Stimulated activated CD8-positive, alpha-beta memory T cell treated with anti-CD3 and anti-CD28 coated beads, Interleukin-2, amount 100 ng/mL, for 1 hour (primary cell): ENCODE results near the gene SDHA.
A peak's percentile ranks its signal among the peaks of the same experiment; 100 is the strongest.
"Not testable (repeated sequence)": the region's sequence is repeated elsewhere in the genome, so short reads cannot be mapped to it uniquely, and the experiment has no call there.

Source experiments
- DNase-seq, 2 donors: peaks; one replicate each; pipeline ENCODE4 v3.0.0-alpha.2; 2020; ENCODE audit warnings: low read depth in 2 of 2

Gene SDHA

DNA sequence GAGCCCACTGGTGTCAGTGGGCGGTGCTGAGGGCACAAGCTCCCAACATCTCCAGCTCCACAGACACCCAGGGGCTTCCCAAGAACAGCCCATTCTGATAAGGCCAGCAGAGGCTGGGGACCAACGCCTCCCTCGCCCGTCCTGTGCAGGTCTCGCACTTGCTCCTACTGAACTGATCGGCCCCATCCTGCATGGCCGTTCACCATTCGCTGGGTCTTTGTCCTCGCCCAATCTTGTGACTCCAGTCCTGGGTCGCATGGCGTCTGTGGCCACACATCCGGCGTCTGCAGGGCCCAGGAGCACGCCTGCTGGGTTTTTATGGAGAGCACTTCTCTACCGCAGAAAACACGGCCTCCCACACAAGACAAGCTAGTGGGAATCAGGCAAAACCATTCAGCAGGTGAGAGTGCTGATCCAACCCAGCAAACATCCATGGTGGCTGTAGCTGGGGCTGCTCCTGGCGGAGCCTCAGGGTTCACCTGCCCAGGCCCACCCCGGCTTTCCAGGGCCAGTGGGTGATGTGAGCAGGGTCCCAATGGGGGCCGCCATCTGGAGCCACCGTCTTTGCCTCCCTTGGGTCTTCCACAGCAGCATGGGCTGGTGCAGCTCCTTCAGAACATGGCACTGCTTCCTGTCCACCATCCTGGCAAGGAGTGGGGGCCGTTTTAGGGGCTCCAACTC, 19.5 kb upstream of the SDHA start:
- DNase-seq: no peak

DNA sequence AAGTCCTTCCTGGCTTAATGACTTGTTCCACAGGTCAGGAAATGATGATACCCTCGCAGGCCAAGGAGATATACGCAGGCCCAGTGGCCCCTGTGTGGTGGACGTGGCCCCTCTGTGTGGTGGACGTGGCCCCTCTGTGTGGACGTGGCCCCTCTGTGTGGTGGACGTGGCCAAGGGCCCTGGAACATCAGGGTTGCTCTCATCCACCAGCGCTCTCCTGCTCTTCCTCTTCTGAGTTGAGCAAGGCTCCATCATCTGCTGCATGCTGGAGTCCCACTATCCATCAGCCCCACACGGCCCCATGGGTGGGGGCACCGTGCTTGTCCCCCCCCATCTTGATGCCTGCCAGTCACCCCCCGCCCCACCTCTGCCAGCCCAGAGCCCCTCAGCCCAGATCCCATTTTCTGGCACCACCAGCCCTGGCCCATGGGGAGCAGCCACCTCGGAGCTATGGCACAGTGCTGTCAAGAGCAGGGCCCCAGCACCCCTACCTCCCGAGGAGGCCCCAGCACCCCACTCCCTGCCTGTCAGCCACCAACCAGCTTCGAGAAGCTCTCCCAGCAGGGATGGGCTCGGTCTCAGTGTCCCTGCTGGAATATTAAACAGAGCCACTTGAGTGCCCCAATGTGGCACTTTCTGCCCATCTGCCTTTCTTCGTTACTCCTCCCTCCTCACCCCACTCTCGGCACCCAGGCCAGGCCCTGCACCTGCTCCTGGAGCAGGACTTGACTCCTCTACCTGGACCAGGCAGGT, 18.7 kb upstream of the SDHA start:
- no peak for DNase-seq

DNA sequence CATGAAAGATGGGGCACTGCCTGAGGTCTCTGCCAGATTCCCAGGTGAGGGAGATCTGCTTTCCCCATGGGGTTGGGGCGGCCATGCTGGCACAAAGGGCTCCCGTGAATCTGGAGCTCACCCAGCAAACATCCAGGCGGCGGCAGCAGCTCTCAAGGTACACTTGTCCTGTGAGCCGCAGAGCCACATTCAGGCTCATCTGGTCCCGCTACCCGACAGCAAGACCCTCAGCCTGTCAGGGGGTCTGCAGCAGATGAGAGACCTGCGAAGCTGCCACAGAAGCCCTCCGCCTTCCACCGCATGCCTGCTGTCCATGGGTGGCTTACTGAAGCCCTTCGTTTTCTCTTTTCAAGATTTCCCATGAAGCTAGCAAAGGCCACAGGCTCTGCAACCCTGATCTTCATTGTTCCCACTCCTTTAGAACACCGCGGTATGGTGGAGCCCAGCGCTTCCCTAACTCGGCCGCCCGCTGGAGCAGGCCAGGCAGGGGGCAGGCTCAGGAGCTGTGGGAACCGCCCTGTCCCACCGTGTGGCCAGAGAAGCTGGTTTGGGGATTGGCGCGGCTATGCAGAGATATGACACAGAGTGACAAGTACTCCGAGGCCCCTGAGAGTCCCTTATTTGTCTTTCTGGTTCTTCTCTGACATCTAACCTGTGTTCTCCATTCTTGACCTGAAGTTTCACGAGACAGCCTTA, 18.0 kb upstream of the SDHA start:
- DNase-seq: no peak

DNA sequence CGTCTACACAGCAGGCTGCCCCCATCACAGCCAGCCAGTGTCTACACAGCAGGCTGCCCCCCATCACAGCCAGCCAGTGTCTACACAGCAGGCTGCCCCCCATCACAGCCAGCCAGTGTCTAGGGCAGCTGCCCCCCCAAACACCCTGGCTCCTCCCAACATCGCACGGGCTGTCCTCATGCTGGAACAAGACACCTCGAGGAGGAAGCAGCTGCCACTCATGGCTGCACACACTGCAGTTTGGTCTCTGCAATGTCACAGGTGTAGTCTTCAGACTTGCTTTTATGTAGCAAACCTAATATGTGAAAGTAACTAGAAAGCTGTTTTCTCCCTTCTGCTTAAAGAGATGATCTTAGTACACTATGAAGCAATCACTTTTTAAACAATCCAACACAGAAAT, 17.1 kb upstream of the SDHA start:
- no peak for DNase-seq

DNA sequence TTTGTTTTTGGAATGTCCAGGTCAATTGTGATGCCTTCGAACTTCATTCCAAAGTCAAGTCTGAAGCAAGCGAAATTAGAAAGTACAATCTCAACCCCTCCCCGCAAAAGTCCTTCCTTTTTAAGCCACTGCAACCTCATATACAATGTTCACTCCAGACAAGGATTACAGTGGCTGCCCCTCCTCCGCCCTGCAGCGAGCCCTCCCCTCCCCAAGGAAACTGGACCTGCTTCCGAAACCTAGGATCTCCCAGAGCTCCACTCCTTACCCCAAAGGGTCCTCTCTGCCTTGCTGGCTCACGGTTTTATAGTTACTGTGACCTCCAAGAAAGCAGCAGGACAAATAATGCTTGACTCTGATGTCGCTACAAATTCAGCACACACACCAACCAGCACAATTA, 16.4 kb upstream of the SDHA start:
- DNase-seq: no peak

DNA sequence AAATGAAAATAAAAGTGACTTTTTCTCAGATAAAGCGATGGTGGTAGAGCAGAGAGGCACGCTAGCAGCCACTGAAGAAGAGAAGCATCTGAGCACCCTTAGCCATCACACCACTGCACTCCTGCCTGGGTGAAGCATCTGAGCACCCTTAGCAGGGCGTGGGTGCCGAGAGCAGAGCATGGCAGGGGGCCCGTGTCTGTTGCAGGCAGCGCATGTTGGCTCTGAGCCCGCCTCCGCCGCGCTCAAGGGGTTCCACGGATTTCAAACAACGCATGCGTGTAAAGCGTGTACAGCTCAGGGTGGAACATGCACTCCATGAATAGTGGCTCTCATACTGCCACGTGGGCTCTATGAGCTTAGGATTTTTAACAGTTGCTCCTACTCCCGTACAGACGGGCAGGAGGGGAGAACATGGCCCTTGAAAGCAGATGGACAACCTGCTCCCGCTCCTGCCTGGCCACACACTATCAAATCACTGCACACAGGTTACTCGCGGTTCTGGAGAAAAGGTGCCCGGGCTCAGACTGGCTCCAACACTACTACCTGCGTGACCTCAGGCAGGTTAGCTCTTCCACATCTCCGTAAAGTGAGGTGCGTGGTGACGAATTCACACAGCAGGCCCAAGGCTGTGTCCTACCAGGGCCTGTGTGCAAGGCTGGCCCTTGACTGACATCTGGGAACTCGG, 14.7 kb upstream of the SDHA start:
- DNase-seq: no peak

DNA sequence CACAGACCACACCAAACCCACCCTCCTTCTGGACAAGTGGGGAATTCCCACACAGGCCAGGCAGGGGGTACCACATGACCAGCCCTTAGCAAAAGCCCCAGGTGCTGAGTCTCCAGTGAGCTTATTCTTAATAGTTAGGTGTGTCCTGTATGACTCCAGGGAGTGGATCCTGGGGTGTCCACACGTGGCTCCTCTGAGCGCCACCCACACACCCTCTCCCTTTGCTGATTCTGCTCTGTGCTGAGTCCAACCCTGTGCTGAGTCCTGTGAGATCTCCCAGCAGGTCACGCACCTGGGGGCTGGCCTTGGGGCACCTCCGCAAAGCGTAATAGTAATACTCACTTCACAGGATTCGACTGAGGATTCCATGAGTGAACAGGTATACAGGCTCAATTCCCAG, 14.1 kb upstream of the SDHA start:
- no peak for DNase-seq

DNA sequence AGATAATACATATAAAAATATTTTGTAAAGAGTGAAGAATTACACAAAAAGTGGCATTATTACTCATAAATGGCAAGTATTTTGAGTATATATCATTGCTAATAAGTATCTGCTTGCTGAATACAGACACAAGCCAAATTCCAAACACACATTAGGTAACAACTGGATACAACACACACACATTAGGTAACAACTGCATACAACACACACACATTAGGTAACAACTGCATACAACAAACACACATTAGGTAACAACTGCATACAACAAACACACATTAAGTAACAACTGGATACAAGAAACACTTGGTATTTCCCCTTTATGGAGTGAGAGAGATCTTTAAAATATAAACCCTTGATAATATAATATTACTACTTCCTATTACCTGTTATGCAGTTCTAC, 13.7 kb upstream of the SDHA start:
- no peak for DNase-seq

DNA sequence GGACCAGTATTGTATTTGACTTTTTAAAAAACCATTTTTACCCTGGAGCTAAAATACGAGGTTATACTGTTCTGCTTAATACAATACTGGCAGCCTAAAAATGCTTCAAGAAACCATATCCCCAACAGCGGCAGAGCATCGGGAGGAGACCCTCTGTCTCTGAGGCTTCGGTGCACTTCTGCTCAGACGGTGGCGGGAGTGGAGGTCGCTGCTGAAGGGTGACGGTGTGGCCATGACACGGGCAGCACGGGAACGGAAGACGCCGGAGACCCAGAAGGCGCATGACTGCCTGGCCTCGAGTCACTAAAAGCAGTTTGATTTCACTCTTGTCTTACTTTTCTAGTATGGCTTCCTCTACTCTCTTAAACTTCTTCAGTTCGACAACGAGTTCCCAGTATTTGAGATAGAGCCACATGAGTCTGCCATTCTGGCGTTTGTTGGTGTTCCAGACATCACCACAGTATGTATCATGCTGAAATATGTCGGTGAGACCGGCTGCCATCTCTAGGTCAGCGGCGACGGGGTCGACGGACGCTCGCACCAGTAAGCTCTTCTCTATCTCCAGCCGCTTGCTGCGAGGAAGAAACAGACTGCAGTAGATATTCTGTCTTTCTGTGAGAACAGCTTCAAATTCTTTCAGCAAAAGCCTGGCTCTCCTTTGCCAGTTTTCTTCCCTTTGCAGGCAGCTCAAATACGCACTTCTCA, 13.0 kb upstream of the SDHA start:
- DNase-seq: no peak

DNA sequence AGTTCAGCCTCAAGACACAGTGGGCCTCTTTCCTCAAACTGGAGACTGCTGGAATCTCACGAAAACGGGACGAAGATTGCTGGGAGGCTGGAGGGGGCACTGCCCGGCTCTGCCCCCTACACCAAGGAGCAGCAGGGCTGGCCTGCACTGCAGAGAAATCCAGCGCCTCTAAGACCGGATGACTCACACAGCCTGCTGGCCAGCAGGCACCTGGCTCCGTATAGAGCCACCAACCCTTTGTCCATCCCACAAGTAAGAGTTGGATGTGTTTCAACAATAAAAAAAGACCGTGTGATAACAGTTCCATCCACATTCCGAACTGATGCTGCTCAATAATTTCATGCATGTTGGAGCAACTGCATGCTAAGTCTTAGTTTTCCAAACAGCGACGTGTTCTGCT, 11.7 kb upstream of the SDHA start:
- no peak for DNase-seq

DNA sequence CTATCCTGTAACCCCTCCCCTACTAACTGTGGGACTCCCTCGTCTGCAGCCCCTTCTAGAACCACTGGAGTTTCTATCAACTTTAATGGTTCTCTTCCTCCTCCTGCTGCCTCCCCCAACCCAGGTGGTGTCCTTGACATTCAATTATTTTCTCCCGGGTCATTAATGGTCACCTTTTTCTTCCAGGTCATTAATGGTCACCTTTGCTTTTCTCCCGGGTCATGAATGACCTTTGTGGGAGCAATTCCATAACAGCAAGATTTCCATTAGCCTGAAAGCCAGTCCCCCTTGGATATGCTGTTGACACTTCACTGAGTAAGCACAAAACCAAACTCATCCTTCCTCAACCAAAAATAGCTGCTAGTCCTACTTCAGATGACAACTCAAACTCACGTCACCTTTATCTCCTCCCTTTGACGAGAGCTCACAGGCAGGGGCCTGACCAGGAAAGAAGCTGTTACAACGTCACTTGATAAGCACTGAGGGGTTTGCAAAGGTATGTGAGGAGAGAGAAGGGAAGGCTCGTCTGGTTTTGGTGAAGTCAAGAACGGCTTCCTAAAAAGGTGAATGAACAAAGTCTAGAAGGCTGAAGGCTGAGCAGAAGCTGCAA, 11.1 kb upstream of the SDHA start:
- no peak for DNase-seq

DNA sequence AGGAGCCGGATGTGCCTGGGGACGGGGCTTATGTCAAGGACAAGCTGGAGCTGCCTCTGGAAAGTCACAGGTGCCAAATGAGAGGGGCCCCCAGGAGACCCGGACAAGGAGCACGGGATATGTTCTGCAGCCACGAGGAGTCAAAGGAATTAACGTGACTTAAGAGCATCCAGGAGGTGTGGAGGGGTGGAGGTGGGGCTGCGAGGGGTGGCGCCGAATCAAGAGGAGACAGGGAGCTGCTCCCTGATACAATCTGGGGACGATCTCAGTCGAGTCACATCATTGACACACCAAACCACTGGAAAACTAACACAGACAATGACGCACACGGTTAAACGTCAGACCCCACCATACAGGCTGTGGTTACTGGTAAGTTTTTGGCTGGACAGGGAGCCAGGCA, 10.5 kb upstream of the SDHA start:
- DNase-seq: no peak

DNA sequence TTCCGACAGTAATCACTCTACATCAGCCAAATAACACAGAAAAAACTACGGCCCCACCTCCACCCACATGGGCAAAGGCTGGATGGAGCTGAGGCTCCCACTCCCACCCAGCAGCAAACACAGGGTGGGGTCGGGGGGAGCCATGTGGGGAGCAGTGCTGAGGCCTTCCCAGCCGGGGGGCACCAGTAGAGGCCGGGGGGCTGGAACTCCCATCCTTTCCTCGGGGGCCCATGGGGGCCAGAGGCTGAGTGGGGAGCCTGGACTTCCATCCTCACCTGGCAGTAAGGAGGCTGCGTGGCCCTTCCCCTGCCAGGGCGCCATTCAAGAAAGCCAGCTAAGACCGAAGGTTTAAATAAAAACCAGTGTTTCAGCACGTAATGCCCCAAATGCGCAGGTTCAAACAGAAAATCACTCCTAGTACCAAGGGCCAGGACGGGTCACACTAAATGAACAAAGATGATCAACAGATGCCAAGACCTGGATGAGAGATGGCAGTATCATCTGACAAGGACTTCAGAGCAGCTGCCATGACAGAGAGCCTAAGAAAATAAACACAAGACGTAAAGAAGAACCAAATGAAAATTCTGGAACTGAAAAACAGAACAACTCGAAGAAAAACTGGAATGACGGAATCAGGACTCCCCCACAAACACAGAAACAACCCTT, 9.5 kb upstream of the SDHA start:
- no peak for DNase-seq

DNA sequence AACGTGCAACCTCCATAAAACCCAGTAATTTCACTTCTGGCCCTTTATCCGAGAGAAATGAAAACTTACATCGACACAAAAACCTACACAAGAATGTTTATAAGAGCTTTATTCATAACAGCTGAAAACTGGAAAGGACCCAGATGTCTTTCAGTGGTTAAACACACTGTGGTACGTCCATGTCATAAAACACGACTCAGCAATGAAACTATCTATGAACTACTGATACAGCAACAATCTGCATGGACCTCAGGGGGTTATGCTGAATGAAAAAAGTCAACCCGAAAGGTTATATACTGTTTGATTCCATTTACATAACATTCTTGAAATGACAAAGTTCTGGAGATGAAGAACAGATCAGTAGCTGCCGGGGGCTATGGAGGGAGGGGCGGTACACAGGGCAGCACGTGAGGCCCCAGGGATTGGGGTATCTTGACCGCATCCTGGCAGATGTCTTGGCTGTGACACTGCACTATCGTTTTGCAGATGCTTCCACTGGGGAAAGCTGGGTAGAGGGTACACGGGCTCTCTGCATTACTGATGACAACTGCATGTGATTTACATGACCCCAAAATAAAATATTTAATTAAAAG, 4.2 kb upstream of the SDHA start:
- DNase-seq: no peak

DNA sequence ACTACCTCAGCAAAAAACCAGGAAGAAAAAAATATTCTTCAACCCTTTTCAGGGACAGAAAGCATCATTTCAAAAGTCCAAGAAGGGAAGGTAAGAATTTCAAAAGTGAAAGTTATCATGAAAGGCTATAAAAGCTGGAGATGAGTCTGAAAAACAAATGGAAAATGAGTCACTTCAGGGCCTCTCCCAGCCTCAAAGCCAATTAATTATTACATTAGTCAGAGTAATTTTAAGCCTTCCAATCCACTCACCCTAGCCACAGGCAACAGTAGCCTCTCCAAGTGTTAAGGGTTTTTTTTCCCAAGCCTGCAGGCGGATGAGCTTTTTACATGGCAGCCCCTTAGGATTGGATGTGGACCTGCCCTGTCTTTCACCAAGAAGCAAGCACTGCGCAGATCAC, 2.9 kb upstream of the SDHA start:
- not testable (repeated sequence) for DNase-seq

DNA sequence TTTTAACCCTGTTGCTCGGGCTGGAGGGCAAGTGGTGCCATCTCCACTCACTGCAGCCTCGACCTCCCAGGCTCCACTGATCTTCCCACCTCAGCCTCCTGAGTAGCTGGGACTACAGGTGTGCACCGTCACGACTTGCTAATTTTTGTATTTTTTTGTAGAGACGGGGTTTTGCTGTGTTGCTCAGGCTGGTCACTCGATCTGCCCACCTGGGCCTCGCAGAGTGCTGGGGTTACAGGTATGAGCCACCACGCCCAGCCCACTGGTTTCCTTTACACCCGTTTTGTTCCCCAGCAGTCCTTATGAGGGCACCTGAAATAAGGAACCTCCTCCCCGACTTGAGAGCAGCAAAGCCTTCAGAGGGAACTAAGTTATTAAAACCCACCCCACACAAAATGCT, 2.0 kb upstream of the SDHA start:
- DNase-seq: not testable (repeated sequence)

DNA sequence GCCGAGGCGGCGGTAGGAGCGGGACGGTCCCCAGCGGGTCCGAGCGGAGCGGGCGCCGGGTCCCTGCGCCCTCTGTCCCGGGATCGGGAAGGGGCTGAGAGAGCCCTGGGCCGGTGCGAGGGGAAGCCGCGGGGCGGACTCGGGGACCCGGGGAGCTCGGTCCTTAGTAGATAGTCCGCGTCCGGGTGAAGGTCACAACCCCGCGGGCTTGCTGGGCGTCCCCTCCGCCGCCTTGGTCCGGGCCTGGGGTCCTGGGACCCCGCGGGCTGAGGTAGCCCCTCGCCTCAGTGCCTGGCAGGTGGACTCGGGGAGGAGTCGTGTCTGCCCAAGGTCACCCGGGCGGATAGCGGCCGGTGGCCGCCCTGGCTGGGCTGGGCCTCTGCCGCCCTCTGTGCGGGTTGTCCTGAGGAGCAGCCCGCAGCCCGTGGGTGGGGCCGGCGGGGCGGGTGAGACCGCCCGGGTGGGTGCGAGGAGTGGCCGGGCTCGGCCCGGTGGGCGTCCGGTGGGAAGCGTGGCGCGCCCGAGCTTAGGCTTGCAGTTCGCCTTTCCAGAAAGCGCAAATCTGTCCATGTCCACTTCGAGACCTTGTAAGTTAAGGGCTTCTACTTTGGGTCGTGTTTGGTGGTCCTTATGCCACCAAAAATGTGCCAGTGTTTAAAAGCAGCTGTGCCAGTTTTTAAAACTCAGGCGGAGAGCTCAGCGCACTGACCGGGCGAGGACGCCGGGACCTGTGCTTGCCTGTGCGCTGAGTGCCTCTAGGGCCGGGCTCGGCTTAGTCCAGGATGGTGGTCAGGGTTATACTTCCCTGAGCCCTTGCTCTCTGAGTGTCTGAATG, 554 bp downstream of the SDHA start:
- peak in 1 of 2 donors; percentile 11 for DNase-seq

DNA sequence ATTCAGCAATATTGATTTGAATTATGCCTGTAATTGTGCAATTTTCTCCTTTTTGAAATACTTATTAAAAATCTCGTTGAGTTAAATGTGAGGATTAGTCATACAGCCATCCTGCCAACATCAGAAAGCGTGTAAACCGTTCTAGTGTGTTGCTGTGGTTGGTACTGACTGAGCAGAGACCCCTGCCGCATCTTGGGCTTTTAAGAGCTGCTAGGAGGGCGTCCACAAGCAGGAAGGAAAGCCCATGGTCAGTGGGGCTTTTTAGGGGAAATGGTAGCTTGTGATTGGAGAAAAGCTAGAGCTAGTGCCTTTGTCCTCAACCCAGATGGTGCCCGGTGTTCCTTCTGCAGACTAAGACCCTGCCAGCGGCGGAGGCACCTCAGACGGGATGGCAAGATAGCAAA, 1.3 kb downstream of the SDHA start:
- peak in 1 of 2 donors; percentile 10 for DNase-seq

DNA sequence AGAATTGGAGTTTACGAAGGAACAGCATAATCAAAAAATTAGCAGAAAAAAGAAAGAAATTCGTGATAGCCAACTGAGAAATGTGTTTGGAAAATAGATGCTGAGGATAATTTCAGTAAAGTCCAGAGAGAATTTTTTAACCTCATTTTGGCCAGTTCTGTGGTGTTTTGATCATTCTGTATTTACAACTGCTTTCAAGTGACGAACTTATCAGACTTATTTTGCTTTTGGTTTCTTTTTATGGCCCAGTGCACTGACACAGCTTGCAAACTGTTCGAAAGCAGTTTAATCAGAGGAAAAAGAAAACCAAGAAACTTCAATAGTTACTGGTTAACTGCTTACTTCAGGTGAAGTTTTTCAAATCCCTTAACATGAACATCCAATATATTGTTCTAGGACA, 1.9 kb downstream of the SDHA start:
- no peak for DNase-seq
